HEK293 (cell line): ENCODE measurements around the gene MED13L.
A peak's percentile ranks its signal among the peaks of the same experiment; 100 is the strongest.

Source experiments
- CTCF ChIA-PET: fragments of 350-600 bp; formaldehyde crosslinking; extraction: SDS; loops from one replicate; lab custom pipeline; 2021; ENCODE audit warnings: antibody characterized with exemption; lab: Yijun Ruan, JAX
- POLR2A ChIA-PET: fragments of 300-600 bp; formaldehyde crosslinking; extraction: SDS; loops from one replicate; lab custom pipeline; 2020; ENCODE audit warnings: antibody characterized with exemption, inconsistent platforms; lab: Yijun Ruan, JAX
- H3K27ac ChIP-seq: fragments of 200-500 bp; sonication (Bioruptor generic); 2 replicates; pipeline ENCODE4 v1.5.1; 2014; ENCODE audit warnings: low read depth, low read length, control low read depth, inconsistent platforms; ENCODE audit errors: extremely low read depth
- H3K36me3 ChIP-seq, 2 experiments: fragments of 200-500 bp in 1 of 2; sonication (Bioruptor generic) in 1 of 2; 1 replicate in 1 of 2; 2 replicates in 1 of 2; pipeline ENCODE4 v1.5.1; 2014 to 2017; ENCODE audit warnings: inconsistent platforms in 2 of 2, low read length in 2 of 2; ENCODE audit not compliant: control insufficient read depth in 2 of 2, insufficient read depth in 1 of 2
- H3K4me1 ChIP-seq: fragments of 200-500 bp; sonication (Bioruptor generic); 2 replicates; pipeline ENCODE4 v1.5.1; 2014; ENCODE audit warnings: mild to moderate bottlenecking, low read length, inconsistent platforms; ENCODE audit not compliant: control insufficient read depth, insufficient read depth
- H3K4me3 ChIP-seq: 2 replicates; pipeline ENCODE4 v1.5.1; 2011; ENCODE audit warnings: low read depth, mild to moderate bottlenecking, control low read depth, low read length, moderate library complexity
- H3K9me3 ChIP-seq: fragments of 200-500 bp; sonication (Bioruptor generic); 2 replicates; pipeline ENCODE4 v1.5.1; 2014; ENCODE audit warnings: low read depth, low read length, inconsistent platforms; ENCODE audit not compliant: control insufficient read depth, insufficient read depth
- GLI4 ChIP-seq: fragments of 450-650 bp; formaldehyde crosslinking; IDR thresholded peaks from 2 replicates; pipeline ENCODE4 v1.5.1; 2016; ENCODE audit warnings: missing biosample characterization, missing genetic modification characterization
- HOXA7 ChIP-seq: sonication (generic); formaldehyde crosslinking; IDR thresholded peaks from 2 replicates; pipeline ENCODE4 v1.8.1; 2022; ENCODE audit warnings: missing genetic modification reagents, borderline replicate concordance
- IKZF3 ChIP-seq: fragments of 450-650 bp; IDR thresholded peaks from 2 replicates; pipeline ENCODE4 v1.5.0; 2018; ENCODE audit warnings: missing biosample characterization, mild to moderate bottlenecking, missing genetic modification characterization, moderate library complexity
- RBAK ChIP-seq: fragments of 450-650 bp; formaldehyde crosslinking; IDR thresholded peaks from 2 replicates; pipeline ENCODE4 v1.5.1; 2016; ENCODE audit warnings: missing biosample characterization, missing genetic modification characterization
- ZBTB17 ChIP-seq: fragments of 450-650 bp; formaldehyde crosslinking; IDR thresholded peaks from 2 replicates; pipeline ENCODE4 v1.5.1; 2016; ENCODE audit warnings: missing biosample characterization, missing genetic modification characterization
- ZNF174 ChIP-seq: fragments of 450-650 bp; formaldehyde crosslinking; IDR thresholded peaks from 2 replicates; pipeline ENCODE4 v1.5.0; 2017; ENCODE audit warnings: missing biosample characterization, mild to moderate bottlenecking, missing genetic modification characterization
- ZNF302 ChIP-seq: fragments of 450-650 bp; formaldehyde crosslinking; IDR thresholded peaks from 2 replicates; pipeline ENCODE4 v1.5.1; 2016; ENCODE audit warnings: missing biosample characterization, missing genetic modification characterization, low read depth
- ZNF341 ChIP-seq: fragments of 450-650 bp; formaldehyde crosslinking; IDR thresholded peaks from 2 replicates; pipeline ENCODE4; 2016; ENCODE audit warnings: low read depth, missing biosample characterization, missing genetic modification characterization
- ZNF366 ChIP-seq: fragments of 450-650 bp; formaldehyde crosslinking; conservative IDR thresholded peaks from 2 replicates; pipeline ENCODE4 v1.5.1; 2016; ENCODE audit warnings: missing biosample characterization, missing genetic modification characterization
- ZNF394 ChIP-seq: fragments of 450-650 bp; formaldehyde crosslinking; IDR thresholded peaks from 2 replicates; pipeline ENCODE4 v1.5.1; 2016; ENCODE audit warnings: missing biosample characterization, missing genetic modification characterization, mild to moderate bottlenecking, moderate library complexity, borderline replicate concordance
- ZNF530 ChIP-seq: fragments of 450-650 bp; formaldehyde crosslinking; IDR thresholded peaks from 2 replicates; pipeline ENCODE4 v1.5.1; 2016; ENCODE audit warnings: low read depth, missing biosample characterization, missing genetic modification characterization
- ZNF555 ChIP-seq: fragments of 450-650 bp; formaldehyde crosslinking; conservative IDR thresholded peaks from 2 replicates; pipeline ENCODE4 v1.5.1; 2017; ENCODE audit warnings: missing biosample characterization, mild to moderate bottlenecking, missing genetic modification characterization, inconsistent platforms
- ZNF585B ChIP-seq: fragments of 450-650 bp; formaldehyde crosslinking; IDR thresholded peaks from 2 replicates; pipeline ENCODE4 v1.5.1; 2016; ENCODE audit warnings: missing biosample characterization, missing genetic modification characterization
- TF ChIP-seq, protein P1 (sequence below): fragments of 450-650 bp; formaldehyde crosslinking; IDR thresholded peaks from 2 replicates; pipeline ENCODE4 v1.5.1; 2016; ENCODE audit warnings: missing biosample characterization, missing genetic modification characterization
- TF ChIP-seq, protein P2 (sequence below): fragments of 450-650 bp; formaldehyde crosslinking; IDR thresholded peaks from 2 replicates; pipeline ENCODE4 v1.5.1; 2016; ENCODE audit warnings: missing biosample characterization, missing genetic modification characterization
- TF ChIP-seq, protein P3 (sequence below): fragments of 450-650 bp; formaldehyde crosslinking; optimal IDR thresholded peaks from 2 replicates; pipeline ENCODE3; 2016; ENCODE audit warnings: missing biosample characterization, mild to moderate bottlenecking, missing genetic modification characterization
- TF ChIP-seq, protein P4 (sequence below): fragments of 450-650 bp; formaldehyde crosslinking; IDR thresholded peaks from 2 replicates; pipeline ENCODE4 v1.5.1; 2017; ENCODE audit warnings: missing biosample characterization, missing genetic modification characterization

Gene MED13L

DNA sequence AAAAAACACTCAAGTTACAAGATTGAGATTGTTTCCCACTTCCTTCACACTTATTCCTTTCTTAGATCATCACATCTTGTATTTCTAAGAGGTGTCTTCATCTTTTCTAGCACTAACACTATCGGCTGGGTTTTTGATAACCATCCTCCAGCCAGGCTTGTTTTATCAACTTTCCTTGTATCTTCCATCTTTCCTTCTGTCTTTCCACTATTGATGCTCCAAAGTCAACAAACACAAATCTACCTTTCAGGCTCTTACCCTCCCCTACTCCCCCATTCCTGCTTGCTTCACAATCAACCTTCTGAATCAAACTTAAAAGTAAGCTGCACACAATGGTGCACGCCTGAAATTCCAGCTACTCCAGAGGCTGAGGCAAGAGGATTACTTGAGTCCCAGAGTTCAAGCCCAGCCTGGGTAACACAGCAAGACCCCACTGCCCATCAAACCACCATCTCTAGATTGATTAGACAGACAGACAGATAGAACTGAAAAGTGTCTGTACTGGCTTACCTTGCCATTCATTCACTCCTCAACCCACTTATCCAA lies 12.9 kb downstream of the MED13L start:
- Histone ChIP-seq H3K27ac (no peak overlapping the region), H3K36me3 (no peaks in the 10 kb centered on the region), H3K4me3 (no peak overlapping the region), H3K9me3 (no peaks in the 10 kb centered on the region)
- CTCF ChIA-PET, result interaction anchor here (0.6 to 1.1 kb wide), 5 partner anchors 12 to 258 kb away, joined by 3 to 4 read pairs (median 3); no protein-coding TSS in a partner anchor
- TF ChIP-seq, protein P1, sequence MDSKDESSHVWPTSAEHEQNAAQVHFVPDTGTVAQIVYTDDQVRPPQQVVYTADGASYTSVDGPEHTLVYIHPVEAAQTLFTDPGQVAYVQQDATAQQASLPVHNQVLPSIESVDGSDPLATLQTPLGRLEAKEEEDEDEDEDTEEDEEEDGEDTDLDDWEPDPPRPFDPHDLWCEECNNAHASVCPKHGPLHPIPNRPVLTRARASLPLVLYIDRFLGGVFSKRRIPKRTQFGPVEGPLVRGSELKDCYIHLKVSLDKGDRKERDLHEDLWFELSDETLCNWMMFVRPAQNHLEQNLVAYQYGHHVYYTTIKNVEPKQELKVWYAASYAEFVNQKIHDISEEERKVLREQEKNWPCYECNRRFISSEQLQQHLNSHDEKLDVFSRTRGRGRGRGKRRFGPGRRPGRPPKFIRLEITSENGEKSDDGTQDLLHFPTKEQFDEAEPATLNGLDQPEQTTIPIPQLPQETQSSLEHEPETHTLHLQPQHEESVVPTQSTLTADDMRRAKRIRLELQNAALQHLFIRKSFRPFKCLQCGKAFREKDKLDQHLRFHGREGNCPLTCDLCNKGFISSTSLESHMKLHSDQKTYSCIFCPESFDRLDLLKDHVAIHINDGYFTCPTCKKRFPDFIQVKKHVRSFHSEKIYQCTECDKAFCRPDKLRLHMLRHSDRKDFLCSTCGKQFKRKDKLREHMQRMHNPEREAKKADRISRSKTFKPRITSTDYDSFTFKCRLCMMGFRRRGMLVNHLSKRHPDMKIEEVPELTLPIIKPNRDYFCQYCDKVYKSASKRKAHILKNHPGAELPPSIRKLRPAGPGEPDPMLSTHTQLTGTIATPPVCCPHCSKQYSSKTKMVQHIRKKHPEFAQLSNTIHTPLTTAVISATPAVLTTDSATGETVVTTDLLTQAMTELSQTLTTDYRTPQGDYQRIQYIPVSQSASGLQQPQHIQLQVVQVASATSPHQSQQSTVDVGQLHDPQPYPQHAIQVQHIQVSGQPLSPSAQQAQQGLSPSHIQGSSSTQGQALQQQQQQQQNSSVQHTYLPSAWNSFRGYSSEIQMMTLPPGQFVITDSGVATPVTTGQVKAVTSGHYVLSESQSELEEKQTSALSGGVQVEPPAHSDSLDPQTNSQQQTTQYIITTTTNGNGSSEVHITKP (tag by site-specific recombination), result peak; percentile 91
- TF ChIP-seq ZNF174 (tag by site-specific recombination) (no peak), ZNF585B (tag by site-specific recombination) (no peak), RBAK (tag by site-specific recombination) (no peak), HOXA7 (CRISPR knock-in tag) (no peak), GLI4 (no peak), ZNF341 (tag by site-specific recombination) (no peak), ZNF366 (tag by site-specific recombination) (peak; percentile 58; the same call in 1 of the 2 replicates), ZBTB17 (tag by site-specific recombination) (0 out of 2 replicates have a peak, but pooled peaks have one; percentile 36), ZNF530 (tag by site-specific recombination) (no peak), ZNF555 (tag by site-specific recombination) (no peak), ZNF394 (tag by site-specific recombination) (peak; percentile 70; the same call in 1 of the 2 replicates), IKZF3 (tag by site-specific recombination) (peak; percentile 14; the same call in 1 of the 2 replicates), ZNF302 (tag by site-specific recombination) (no peak)
- TF ChIP-seq, protein P2, sequence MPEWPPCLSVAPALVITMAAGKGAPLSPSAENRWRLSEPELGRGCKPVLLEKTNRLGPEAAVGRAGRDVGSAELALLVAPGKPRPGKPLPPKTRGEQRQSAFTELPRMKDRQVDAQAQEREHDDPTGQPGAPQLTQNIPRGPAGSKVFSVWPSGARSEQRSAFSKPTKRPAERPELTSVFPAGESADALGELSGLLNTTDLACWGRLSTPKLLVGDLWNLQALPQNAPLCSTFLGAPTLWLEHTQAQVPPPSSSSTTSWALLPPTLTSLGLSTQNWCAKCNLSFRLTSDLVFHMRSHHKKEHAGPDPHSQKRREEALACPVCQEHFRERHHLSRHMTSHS (tag by site-specific recombination), result no peak
- TF ChIP-seq, protein P3, sequence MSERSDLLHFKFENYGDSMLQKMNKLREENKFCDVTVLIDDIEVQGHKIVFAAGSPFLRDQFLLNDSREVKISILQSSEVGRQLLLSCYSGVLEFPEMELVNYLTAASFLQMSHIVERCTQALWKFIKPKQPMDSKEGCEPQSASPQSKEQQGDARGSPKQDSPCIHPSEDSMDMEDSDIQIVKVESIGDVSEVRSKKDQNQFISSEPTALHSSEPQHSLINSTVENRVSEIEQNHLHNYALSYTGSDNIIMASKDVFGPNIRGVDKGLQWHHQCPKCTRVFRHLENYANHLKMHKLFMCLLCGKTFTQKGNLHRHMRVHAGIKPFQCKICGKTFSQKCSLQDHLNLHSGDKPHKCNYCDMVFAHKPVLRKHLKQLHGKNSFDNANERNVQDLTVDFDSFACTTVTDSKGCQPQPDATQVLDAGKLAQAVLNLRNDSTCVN (tag by site-specific recombination), result peak; percentile 9
- TF ChIP-seq, protein P4, sequence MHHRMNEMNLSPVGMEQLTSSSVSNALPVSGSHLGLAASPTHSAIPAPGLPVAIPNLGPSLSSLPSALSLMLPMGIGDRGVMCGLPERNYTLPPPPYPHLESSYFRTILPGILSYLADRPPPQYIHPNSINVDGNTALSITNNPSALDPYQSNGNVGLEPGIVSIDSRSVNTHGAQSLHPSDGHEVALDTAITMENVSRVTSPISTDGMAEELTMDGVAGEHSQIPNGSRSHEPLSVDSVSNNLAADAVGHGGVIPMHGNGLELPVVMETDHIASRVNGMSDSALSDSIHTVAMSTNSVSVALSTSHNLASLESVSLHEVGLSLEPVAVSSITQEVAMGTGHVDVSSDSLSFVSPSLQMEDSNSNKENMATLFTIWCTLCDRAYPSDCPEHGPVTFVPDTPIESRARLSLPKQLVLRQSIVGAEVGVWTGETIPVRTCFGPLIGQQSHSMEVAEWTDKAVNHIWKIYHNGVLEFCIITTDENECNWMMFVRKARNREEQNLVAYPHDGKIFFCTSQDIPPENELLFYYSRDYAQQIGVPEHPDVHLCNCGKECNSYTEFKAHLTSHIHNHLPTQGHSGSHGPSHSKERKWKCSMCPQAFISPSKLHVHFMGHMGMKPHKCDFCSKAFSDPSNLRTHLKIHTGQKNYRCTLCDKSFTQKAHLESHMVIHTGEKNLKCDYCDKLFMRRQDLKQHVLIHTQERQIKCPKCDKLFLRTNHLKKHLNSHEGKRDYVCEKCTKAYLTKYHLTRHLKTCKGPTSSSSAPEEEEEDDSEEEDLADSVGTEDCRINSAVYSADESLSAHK (tag by site-specific recombination), result no peak
- TF ChIP-seq, all 188 proteins: peak for 6
- POLR2A ChIA-PET, result interaction anchor here (0.9 kb wide), 1 partner anchor 11 kb away, joined by 4 read pairs; no protein-coding TSS in a partner anchor
- peaks cover 38% of the 10 kb centered on the region for H3K4me1 ChIP-seq
